Cortex of kidney (tissue), 1 donor: ENCODE results near the gene FBL.
"Not testable (repeated sequence)": the region's sequence is repeated elsewhere in the genome, so short reads cannot be mapped to it uniquely, and the experiment has no call there.

Experiments used
- DNase-seq: peaks from one replicate; lab custom pipeline; 2025; lab: John Stamatoyannopoulos, UW

FBL gene

DNA sequence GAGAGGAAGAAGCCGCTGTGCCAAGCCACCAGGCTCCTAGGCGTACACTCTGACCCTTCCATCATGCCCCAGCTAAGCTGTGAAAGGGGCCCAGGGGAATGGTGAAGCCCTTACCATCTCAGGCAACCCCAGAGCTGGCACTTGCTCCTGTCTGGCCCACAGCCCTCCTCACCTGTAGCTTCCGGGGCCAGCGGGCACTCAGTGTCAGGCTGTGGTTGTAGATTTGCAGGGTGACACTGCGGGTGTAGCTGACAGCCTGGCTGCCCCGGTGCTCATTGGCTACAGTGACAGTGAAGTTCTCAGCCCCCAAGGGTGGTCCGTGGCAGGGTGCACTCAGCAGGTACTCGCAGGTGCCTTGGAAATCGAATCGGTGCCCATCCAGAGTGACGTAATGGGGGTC lies 30.3 kb upstream of the FBL start:
- DNase-seq, result not testable (repeated sequence)

DNA sequence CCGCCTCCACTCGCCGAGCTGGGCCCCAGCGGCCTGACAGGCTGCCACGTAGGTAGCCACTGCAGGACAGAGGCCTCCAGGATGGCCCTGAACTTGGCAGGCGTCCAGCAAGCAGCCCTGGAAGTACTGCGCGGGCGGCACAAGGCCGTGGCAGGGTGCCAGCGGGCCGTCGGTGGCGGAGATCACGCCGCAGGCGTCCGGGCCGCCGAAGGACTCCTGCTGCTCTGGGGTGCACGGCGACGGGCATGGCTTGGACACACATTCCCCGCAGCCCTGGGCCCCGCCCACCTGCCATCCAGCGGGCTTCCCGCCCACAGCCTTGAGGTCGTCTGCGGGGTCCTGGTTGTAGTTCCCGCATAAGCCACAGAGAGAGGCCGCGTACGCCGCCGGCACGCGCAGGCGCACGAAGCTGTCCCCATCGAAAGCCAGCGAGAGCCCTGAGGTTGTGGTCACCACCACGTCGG lies 29.3 kb upstream of the FBL start:
- not testable (repeated sequence) for DNase-seq

DNA sequence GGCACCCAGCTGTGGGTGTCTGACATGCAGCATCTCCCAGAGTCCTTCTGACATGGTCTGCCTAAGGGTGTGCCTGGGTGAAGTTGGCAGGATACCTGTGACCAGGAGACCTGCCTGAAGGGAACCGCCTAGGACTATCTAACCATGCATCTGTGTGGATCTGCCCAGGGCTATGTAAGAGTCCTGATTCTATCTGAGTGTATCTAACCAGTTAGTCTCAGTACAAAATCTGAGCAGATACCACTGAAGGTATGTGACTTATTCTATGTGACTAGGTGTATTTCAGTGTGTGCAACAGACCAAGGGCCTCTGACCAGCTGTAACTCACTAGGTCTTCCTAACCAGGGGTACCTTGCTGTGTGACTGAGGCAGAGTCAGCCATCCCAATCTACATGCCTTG lies 28.2 kb upstream of the FBL start:
- no peak for DNase-seq

DNA sequence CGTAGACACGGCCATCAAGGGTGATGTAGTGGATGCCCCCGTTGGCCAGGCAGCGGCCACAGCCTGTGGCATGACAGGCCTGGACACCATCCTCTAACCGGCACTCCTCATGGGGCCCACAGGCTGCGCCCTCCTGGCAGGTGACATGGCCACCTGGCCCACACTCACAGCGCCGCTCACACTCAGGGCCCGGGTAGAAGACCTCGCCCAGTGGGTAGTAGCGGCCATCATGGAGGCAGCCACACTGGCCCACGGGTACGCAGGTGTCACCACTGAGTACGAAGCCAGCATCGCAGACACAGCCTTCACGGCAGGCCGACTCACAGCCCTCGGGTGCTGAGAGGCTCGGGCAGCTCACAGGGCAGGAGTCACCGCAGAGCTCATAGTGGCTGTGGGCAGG lies 27.2 kb upstream of the FBL start:
- no peak for DNase-seq

DNA sequence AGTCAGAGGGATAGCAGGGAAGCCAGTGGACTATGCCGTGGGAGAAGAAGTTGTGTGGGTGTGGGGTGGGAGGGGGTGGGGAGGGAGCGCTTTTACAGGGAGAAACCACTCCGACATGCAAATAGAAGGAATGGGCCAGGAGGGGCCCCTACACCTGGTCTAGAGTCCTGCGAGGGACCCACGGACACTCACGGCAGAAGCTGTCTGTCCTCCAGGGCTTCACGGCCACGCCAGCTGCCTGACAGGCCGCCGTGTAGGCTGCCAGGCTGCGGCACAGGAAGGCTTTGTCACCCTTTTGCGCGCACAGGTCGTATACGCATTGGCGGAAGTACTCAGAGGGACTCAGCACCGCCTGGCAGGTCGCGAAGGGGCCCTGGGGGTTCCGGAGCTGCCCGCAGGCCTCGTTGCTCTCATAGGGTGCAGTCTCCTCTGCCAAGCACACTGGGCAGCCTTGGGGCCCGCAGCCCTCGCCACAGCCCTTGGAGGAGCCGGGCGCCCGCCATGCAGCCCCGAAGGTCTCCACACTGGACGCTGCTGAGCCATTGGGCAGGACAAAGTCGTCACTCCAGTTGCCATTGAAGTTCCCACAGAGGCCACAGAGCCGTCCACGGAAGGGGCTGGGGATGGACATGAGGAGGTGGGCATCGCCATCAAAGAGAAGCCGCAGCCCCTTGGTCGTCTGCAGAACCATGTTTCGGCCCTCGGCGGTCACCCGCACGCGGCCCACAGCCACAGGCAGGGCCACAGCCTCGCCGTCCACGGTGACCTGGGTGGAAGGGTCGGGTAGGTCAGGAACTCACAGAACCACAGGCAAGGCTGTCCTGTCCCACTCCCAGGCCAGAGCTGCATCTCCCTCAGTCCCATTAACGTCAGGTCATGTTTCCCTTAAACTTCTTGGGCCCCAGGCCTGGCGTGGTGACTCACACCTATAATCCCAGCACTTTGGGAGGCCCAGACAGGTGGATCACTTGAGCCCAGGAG lies 26.0 kb upstream of the FBL start:
- DNase-seq, result no peak

DNA sequence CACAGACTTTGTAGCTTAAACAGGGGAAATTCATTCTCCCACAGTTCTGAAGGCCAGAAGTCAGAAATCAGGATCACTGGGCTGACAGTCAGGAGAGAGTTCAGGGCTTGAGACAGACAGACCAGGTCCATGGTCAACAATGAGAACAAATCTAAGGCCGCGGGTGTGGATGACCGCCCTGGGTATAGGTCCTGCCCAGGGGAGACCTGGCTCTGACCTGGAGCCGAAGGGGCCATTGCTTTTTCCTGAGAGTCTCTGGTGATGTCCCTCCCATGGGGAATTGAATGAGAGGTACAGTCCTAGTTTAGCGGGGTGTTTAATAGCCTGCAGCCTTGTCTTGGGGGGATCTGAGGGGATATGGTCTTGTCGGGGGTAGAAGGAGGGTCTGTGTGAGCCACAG lies 25.2 kb upstream of the FBL start:
- no peak for DNase-seq

DNA sequence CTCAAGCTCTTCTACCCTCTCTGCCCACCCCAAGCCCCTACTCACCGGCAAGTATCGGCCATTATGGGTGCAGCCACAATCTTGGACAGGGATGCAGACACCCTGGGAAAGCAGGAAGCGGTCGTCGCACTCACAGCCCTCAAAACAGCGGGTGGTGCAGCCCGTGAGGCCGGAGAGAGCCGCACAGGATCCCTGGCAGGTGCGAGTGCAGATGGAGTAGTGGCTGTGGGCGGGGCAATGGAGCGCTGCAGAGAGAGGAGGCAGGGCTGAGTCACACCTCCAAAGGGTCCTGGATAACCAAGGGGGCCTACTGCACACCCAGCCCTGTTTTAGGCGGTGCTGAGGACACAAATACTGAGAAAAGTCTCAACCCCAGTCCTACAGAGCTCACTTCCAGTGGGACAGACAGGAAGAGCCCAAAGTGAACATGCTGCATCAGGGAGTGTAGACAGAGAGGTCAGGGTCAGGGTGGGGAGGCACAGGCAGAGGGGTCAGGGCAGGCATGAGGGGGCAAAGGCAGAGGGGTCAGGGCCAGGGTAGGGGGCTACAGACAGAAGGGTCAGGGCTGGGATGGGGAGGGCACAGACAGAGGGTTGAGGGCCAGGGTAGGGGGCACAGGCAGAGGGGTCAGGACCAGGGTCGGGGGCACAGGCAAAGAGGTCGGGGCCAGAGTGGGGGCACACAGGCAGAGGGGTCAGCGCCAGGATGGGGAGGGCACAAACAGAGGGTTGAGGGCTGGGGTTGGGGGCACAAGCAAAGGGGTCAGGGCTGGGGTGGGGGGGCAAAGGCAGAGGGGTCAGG lies 24.2 kb upstream of the FBL start:
- DNase-seq, result no peak

DNA sequence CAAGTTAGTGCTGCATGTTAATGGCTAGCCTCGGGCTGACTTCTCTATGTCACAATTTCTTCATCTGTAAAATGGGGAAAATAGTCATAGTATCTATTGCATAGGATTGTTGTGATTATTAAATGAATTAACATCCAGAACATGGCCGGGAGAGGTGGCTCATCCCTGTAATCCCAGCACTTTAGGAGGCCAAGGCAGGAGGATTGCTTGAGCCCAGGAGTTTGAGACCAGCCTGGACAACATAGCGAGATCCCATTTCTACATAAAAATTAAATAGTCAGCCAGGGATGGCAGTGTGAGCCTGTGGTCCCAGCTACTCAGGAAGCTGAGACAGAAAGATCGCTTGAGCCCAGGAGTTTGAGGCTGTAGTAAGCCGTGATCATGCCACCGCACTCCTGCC lies 21.8 kb upstream of the FBL start:
- DNase-seq, result no peak

DNA sequence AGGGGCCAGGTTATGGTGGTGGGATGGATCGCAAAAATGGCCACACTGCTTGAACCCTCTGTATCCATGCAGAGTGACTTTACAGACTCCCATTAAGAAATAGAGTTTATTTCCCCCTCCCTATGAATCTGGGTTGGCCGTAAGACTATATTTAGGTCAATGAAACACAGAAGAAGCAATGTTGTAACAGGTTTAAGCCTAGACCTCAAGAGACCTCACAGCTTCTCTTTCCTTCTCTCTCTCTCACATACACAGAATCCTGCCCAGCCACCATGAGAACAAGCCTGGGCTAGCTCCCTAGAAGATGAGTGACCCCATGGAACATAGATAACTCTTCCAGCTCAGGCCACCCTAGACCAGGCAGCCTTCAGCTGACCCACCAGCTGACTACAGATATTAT lies 21.0 kb upstream of the FBL start:
- no peak for DNase-seq

DNA sequence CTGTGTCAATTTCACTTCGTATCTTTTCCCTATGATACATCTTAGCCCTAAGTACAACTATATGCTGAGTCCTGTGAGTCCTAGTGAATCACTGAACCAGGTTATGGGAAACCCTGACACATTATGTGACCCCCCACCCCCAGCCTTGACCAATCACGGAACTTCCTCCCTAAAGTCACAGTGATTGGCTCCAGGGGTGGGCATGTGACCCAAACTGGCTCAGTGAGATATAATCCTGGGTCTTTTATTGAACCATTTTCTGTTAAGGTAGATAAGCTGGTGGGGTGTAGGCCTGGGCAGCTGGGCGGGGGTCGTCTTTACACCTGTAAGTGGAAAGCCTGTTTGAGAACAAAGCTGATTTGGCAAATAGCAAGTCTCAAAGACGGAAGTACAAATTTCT lies 19.8 kb upstream of the FBL start:
- DNase-seq, result no peak

DNA sequence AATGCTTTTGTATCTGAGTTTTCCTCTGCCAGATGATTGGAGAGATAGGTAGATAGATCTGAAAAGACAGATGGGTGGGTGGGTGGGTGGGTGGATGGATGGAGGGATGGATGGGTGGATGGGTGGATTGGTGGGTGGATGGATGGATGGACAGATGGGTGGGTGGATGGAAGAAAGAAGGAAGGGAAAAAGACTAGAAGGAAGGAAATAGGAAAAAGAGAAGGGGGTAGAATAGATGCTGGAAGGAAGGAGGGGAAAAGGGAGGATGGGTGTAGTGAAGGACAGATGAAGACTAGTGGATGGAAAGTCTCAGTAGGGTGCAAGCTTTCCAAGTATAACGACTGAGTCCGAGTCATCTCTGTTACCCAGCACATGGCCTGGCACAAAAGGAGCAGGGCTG lies 19.0 kb upstream of the FBL start:
- DNase-seq, result no peak

DNA sequence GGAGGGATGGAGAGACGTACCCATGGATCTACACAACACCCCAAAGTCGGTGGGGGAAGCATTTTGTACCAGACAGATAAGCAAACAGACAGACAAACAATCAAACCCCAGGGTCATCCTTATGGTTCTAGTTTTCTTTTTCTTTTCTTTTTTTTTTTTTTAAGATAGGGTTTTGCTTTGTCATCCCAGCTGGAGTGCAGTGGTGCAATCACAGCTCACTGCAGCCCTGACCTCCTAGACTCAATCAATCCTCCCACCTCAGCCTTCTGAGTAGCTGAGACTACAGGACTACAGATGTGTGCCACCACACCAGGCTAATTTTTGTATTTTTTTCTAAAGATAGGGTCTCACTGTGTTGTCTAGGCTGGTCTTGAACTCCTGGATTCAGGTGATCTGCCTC lies 17.9 kb upstream of the FBL start:
- DNase-seq, result no peak

DNA sequence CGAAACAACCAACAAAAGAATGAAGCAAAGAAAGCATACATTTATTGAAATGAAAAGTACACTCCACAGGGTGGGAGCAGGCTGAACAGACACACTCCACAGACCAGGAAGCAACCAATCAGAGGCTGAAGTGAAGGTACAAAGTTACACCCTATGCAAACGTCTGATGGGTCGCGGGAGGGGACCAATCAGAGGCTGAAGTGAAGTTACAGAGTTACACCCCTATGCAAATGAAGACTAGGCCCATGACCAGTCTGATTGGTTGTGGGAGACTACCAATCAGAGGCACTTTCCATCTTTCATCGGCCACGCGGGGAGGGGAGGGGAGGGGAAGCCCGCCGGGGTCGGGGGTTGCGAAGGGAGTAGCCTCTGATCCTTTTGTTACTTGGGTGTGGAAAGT lies 12.4 kb upstream of the FBL start:
- DNase-seq, result no peak

DNA sequence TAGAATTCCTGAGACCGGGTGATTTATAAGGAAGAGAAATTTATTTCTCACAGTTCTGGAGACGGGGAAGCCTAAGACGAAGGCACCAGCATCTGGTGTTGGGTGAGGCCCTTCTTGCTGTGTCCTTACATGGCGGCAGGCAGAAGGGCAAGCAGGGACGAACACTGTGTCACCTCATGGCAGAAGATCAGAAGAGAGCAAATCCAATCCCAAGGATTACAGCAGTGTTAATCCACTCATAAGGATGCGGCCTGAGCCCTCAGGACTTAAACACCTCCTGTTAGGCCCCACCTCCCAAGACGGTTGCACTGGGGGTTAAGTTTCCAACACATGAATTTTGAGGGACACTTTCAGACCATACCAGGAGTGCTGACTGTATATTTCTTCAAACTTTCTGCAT lies 6.7 kb upstream of the FBL start:
- DNase-seq, result no peak

DNA sequence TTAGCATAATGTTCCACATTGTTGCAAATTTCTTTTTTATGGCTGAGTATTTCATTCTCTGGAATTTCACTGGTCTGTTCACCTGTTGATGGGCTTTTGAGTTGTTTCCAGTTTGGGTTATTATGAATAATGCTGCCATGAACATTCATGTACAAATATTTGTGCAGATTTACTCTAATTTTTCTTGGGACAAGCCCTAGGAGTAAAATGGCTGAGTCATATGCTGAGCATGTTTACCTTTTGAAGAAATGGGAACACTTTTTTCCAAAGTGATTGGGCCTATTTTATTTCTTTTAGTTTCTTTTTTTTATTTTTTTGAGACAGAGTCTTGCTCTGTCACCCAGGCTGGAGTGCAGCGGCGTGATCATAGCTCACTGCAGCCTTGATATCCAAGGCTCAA lies 4.7 kb upstream of the FBL start:
- DNase-seq, result no peak

DNA sequence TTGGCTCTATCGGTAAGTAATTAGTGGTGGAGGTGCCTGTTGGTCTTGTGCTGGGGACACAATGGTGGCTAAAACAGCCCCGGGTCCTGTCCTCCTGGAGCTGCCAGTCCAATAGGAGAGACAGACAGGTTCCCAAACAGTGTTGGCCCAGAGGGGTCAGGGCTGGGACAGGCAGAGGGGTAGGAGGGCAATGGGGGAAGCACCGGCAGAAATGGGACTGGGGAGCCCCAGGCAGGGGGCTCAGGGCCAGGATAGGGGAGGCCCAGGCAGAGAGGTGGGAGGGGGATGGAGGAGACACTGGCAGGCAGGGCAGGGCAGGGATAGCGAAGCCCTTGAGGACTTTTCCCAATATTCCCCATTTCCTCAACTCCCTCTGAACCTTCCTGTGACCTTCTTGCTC lies 2.2 kb upstream of the FBL start:
- DNase-seq, result no peak

DNA sequence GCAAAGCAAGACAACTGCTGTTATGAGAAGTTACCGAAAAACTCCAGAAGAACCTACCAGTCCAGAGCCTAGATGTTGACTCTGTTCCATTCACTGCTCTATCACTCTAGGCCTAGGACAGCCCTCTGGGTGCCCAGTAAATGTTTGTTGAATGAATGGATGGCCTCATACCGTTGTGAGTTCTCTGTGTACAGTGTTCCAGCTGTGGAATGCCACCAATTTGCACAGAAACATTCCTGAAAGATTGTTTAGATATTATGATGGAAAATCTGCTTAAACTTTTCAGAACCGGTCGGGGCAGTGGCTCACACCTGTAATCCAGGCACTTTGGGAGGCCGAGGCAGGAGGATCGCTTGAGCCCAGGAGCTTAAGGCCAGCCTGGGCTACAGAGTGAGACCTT lies 1.3 kb upstream of the FBL start:
- DNase-seq, result no peak

DNA sequence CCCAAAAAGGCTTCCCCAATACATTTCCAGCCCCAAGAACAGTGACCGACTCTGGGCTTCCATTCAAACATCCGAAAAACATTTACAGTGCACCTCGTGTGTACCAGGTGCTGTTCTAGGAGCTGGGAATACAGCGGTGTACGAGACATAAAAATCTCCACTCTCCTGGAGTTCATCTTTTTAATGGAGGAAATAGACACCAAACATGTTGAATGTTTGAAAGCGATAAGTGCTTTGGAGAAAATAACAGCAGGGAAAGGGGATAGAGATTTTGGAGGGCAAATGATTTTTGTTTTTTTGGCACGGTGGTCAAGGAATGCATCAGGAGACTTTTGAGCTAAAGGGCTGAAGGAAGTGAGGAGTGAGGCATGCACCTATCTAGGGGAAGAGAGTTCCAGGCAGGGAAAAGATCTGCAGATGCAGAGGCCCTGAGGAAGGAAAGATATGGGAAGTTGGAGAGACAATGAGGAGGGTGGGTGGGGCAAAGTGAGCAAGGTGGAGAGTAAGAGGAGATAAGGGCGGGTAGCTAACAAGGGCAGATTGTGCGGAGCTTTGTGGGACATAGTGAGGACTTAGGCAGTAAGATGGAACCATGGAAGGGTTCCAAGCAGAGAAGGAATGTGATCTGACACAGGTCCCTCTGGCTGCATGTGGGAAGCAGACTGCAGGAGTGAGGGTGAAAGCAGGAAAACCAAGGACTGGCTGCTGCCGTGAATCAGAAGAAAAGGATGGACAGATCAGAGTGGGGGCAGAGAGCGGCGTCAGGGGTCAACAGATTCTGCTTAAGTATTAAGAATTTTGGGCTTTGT lies 703 bp upstream of the FBL start:
- DNase-seq, result no peak

DNA sequence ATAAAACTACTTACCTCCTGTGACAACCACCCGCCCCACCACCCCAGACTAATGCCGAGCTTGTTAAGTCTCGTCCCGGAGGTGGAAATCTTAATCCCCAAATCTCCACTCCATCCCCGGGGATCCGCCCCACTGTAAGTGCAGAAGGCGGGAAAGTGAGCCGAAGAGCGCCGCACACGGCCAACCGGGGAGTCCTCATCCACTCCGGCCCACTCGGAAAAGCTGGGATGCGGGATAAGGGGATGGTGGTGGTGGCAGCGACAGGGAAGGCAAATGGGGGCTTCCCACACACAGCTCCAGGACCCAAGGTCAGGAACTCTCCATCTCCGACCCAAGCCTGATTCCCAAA lies 621 bp downstream of the FBL start:
- DNase-seq, result no peak

DNA sequence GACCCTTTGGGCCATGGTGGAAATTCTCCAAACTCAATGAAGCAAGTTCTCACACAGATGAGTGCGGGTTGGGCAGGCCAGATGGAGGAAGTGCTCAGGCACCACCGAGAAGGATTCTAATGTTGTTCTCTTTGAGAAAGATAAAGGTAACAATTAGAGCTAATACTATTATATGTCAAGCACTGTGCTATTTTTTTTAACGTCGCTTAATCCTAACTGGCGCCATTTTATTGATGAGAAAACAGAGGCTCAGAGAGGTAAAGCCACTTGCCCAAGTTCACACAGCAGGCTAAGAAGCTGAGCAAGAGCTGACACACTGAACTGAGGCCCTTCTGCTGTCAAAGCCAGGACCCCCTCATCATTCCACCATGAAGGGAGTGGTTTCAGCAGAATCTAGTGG lies 1.0 kb downstream of the FBL start:
- no peak for DNase-seq

DNA sequence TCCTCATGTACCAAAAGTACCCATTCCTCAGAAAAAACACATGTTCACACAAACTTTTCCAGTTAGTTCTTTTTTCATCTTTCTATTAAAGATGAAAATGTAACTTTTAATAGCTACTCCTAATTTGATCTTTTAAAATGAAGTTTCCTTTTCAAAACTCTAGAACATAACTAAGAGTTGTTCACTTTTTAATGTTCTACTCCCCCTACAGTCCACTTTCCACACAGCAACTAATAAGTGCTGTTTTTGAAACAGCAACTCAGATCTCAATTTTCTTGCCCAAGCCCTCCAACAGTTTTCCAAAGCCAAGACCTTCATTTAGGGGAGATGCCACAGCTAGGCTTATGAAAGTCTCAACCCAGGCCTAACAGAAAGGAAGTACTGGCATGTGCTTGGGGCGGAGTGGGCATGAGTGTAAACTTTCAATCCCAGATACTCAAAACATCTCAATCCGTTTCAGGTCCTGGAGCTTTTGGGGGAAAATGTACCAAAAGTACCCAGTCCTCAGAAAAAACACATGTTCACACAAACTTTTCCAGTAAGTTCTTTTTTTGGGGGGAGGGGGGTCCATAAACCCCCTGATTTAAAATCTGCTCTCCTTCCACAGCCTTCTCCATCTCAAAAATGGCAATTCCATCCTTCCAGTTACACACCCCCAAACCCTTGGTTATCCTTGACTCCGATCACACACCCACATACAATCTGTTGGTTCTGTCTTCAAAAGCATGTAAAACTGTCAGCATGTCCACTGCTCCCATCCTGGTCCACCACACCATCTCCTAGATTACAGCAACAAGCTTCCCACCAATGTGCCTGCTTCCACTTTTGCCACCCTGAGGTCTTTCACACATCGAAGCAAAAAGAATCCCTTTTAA lies 2.0 kb downstream of the FBL start:
- DNase-seq, result no peak
